A549 (cell line): ENCODE measurements around the gene NOP9.

Experiments
- BCL3 ChIP-seq: fragments of >200 bp; sonication (Bioruptor Twin); formaldehyde crosslinking; IDR thresholded peaks from 3 replicates; pipeline ENCODE4 v1.6.1; 2016
- CEBPB ChIP-seq, 2 experiments: fragments of >200 bp in 1 of 2; sonication (Bioruptor Twin) in 1 of 2; formaldehyde crosslinking in 1 of 2; IDR thresholded peaks; 2 replicates each; pipeline ENCODE4 v1.6.1; 2012 to 2016
- CTCF ChIP-seq: fragments of >200 bp; sonication (Bioruptor Twin); formaldehyde crosslinking; IDR thresholded peaks from 3 replicates; pipeline ENCODE4 v1.5.1; 2016
- E2F6 ChIP-seq: IDR thresholded peaks from 2 replicates; pipeline ENCODE4 v1.6.1; 2012; ENCODE audit warnings: low read depth, borderline replicate concordance
- EP300 ChIP-seq, 2 experiments: fragments of >200 bp; sonication (Bioruptor Twin); formaldehyde crosslinking; IDR thresholded peaks; 2 replicates in 1 of 2; 3 replicates in 1 of 2; pipeline ENCODE4 v1.6.1; 2016 to 2017
- MAX ChIP-seq: IDR thresholded peaks from 2 replicates; pipeline ENCODE4 v1.6.1; 2012
- MAZ ChIP-seq: fragments of 150-350 bp; IDR thresholded peaks from 2 replicates; pipeline ENCODE4 v1.6.1; 2014; ENCODE audit warnings: antibody characterized with exemption, low read depth, low read length, borderline replicate concordance
- MYC ChIP-seq: IDR thresholded peaks from 2 replicates; pipeline ENCODE4 v1.6.1; 2012; ENCODE audit warnings: mild to moderate bottlenecking, inconsistent platforms, low read length, improper control_type of control experiment, borderline replicate concordance
- RCOR1 ChIP-seq: fragments of 150-350 bp; IDR thresholded peaks from 2 replicates; pipeline ENCODE4 v1.6.1; 2014; ENCODE audit warnings: antibody characterized with exemption, low read length, low read depth
- SMC3 ChIP-seq: fragments of >200 bp; sonication (Bioruptor Twin); formaldehyde crosslinking; IDR thresholded peaks from 3 replicates; pipeline ENCODE4 v1.6.1; 2018; ENCODE audit warnings: inconsistent platforms
- USF2 ChIP-seq: fragments of 450-650 bp; IDR thresholded peaks from 2 replicates; pipeline ENCODE4 v1.6.1; 2014; ENCODE audit warnings: antibody characterized with exemption
- ZFP36 ChIP-seq: fragments of 450-650 bp; IDR thresholded peaks from 2 replicates; pipeline ENCODE4 v1.6.1; 2014; ENCODE audit warnings: borderline replicate concordance; ENCODE audit not compliant: partially characterized antibody

- TF ChIP-seq RCOR1, result no peak
- TF ChIP-seq MAZ, result no peak
- no peak for TF ChIP-seq BCL3
- no peak for TF ChIP-seq EP300 (IDR thresholded peaks at IDR 0.05)
- TF ChIP-seq CTCF, result no peak
- TF ChIP-seq USF2, result no peak
- TF ChIP-seq ZFP36, result no peak
- TF ChIP-seq SMC3, result no peak
- no peak for TF ChIP-seq CEBPB (IDR thresholded peaks at IDR 0.05)
- TF ChIP-seq E2F6, result no peak
- TF ChIP-seq MYC, result no peak
- no peak for TF ChIP-seq MAX
Observed at GRCh38 chr14:24310265-24310645, 10.6 kb downstream of the NOP9 start.
